Measurements from ENCODE around the gene CEP295NL. TPM values are rescaled to one million over a fixed set of nuclear protein-coding genes. Genes with fewer than 3 reads are reported as not detected.

The CEP295NL gene
- total and polyA plus RNA-seq, 12 donors = 0.04 to 2.6 (median 0.82) TPM

GRCh38 chr17:78893684-78894083 lies 9.3 kb downstream of the CEP295NL start:
- ATAC-seq (no peak), DNase-seq (no peak)
- Histone ChIP-seq H3K27me3 (no peaks in the 10 kb centered on the region), H3K27ac (peak overlapping the region in 1 of 10 donors; percentile 31), H3K36me3 (peaks cover 0 to 16% (median 0%) of the 10 kb centered on the region in 9 donors), H3K9me3 (no peaks in the 10 kb centered on the region), H3K4me1 (peaks cover 45 to 94% (median 87%) of the 10 kb centered on the region in 9 donors), H3K4me3 (no peak overlapping the region)
- 6 to 17% methylated on average over 4 of the region's 4 CpGs for WGBS, 2 donors
- intact Hi-C loops (cut with DNase I) = no loop called here
- TF ChIP-seq CTCF (IDR thresholded peaks at IDR 0.05) = no peak

DNA sequence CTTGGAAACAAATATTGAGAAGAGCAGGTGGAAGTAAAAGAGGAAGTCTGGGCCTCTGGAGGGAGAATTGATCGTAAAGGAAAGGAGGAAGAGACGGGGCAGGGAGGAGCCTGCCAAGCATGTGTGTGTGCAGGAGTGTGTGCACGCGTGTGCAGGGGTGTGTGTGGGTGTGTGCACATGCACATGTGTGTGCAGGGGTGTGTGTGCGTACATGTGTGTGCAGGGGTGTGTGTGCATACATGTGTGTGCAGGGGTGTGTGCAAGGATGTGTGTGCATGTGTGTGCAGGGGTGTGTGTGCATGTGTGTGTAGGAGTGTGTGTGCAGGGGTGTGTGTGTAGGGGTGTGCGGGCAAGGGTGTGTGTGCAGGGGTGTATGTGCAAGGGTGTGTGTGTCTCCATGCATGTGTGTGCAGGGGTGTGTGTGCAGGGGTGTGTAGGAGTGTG lies 10.0 kb downstream of the CEP295NL start:
- Histone ChIP-seq H3K4me3 (no peak overlapping the region), H3K4me1 (peaks cover 40 to 90% (median 80%) of the 10 kb centered on the region in 9 donors), H3K9me3 (no peaks in the 10 kb centered on the region), H3K27ac (peak overlapping the region in 2 of 10 donors; percentile 6 to 81), H3K36me3 (peaks cover 0 to 16% (median 0%) of the 10 kb centered on the region in 9 donors), H3K27me3 (no peaks in the 10 kb centered on the region)
- TF ChIP-seq CTCF (IDR thresholded peaks at IDR 0.05) = no peak
- no peak for DNase-seq
- intact Hi-C loops (cut with DNase I) = no loop called here
- WGBS, 2 donors = 77 to 79% methylated on average over 6 of the region's 6 CpGs
- peak in 1 of 8 donors; percentile 22 for ATAC-seq

- ATAC-seq = peak in 4 of 8 donors; percentile 2 to 32 (median 20)
- DNase-seq = no peak
- H3K36me3 ChIP-seq = peaks cover 0 to 12% (median 0%) of the 10 kb centered on the region in 9 donors
- H3K27ac ChIP-seq = peak overlapping the region in 5 of 10 donors; percentile 6 to 81 (median 24)
- H3K9me3 ChIP-seq = no peaks in the 10 kb centered on the region
- no peaks in the 10 kb centered on the region for H3K27me3 ChIP-seq
- H3K4me1 ChIP-seq = peaks cover 39 to 86% (median 76%) of the 10 kb centered on the region in 9 donors
- 43 to 45% methylated on average over 5 of the region's 5 CpGs for WGBS, 2 donors
- intact Hi-C loops (cut with DNase I) = no loop called here
- no peak overlapping the region for H3K4me3 ChIP-seq
- TF ChIP-seq CTCF (IDR thresholded peaks at IDR 0.05) = no peak
Observed at GRCh38 chr17:78892520-78892919, 10.5 kb downstream of the CEP295NL start.

GRCh38 chr17:78892062-78892456 lies 10.9 kb downstream of the CEP295NL start:
- H3K4me1 ChIP-seq = peaks cover 37 to 81% (median 71%) of the 10 kb centered on the region in 9 donors
- intact Hi-C loops (cut with DNase I) = no loop called here
- TF ChIP-seq CTCF (IDR thresholded peaks at IDR 0.05) = no peak
- H3K9me3 ChIP-seq = no peaks in the 10 kb centered on the region
- H3K27ac ChIP-seq = peak overlapping the region in 5 of 10 donors; percentile 6 to 81 (median 38)
- no peaks in the 10 kb centered on the region for H3K27me3 ChIP-seq
- 76 to 81% methylated on average over 14 of the region's 14 CpGs for WGBS, 2 donors
- peaks cover 0 to 13% (median 0%) of the 10 kb centered on the region in 9 donors for H3K36me3 ChIP-seq
- DNase-seq = no peak
- H3K4me3 ChIP-seq = no peak overlapping the region
- no peak for ATAC-seq

All from heart right ventricle (tissue), 16 donors.